ENCODE results near the gene TSACC.

TSACC gene

GRCh38 chr1:156394835-156395461 is 56.6 kb downstream of the TSACC start:
- no peak for DNase-seq

Measured in activated CD4-positive, alpha-beta T cell treated with anti-CD3 and anti-CD28 coated beads, Interleukin-2, amount 50 U/mL, for 4 hours (primary cell).